ENCODE measurements around the gene C9orf72.
"Not testable (repeated sequence)": the region's sequence is repeated elsewhere in the genome, so short reads cannot be mapped to it uniquely, and the experiment has no call there.

Gene C9orf72, protein sequence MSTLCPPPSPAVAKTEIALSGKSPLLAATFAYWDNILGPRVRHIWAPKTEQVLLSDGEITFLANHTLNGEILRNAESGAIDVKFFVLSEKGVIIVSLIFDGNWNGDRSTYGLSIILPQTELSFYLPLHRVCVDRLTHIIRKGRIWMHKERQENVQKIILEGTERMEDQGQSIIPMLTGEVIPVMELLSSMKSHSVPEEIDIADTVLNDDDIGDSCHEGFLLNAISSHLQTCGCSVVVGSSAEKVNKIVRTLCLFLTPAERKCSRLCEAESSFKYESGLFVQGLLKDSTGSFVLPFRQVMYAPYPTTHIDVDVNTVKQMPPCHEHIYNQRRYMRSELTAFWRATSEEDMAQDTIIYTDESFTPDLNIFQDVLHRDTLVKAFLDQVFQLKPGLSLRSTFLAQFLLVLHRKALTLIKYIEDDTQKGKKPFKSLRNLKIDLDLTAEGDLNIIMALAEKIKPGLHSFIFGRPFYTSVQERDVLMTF

GRCh38 chr9:27572918-27573633, at the start of gene C9orf72:
C9orf72 (minus strand) TSS chr9:27573481; CDS start chr9:27567120, 6,361 bp downstream.
- DNase-seq (peak; percentile 87), ATAC-seq (peak; percentile 62)
- Mint-ChIP-seq H3K9me3 (peaks cover 2% of the 10 kb centered on the region), H3K4me3 (peak within 1 kb of the TSS; percentile 90), H3K27ac (peak within 1 kb of the TSS; percentile 99), H3K27me3 (peaks cover 3% of the 10 kb centered on the region), H3K36me3 (ENCODE audit: low read depth) (peaks cover 1% of the 10 kb centered on the region), H3K4me1 (peaks cover 29% of the 10 kb centered on the region)

DNA sequence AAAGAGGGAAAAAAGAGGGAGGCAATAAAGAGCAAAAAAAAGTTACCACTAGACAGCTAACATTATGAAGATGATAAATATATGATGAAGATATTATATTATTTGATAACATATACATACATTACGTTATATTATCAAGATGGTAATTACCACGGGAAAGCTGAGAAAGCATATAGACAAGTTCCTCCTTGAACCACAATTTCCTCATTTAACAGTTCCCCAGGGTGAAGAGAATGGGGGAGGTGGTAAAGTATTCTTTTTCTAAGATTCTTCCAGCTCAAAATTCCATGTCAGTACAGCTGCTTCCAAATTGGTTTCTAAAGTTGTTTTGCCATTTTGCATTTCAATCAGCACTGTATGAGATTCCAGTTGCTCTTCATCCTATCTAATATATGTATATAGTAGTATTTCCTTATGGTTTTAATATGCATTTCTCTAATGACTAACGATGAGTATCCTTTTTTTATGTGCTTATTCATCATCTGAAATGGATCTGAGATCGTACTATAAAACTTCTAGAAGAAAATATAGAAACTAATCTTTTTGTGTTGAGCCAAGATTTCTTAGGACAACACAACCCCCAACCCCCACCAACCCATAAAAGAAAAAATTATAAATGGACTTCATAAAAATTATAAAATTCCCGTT, 49.5 kb upstream of the C9orf72 start:
- Mint-ChIP-seq H3K4me3 (no peak overlapping the region), H3K27me3 (no peaks in the 10 kb centered on the region), H3K27ac (no peak overlapping the region), H3K9me3 (no peaks in the 10 kb centered on the region), H3K4me1 (no peaks in the 10 kb centered on the region), H3K36me3 (ENCODE audit: low read depth) (no peaks in the 10 kb centered on the region)
- ATAC-seq (no peak), DNase-seq (no peak)

DNA sequence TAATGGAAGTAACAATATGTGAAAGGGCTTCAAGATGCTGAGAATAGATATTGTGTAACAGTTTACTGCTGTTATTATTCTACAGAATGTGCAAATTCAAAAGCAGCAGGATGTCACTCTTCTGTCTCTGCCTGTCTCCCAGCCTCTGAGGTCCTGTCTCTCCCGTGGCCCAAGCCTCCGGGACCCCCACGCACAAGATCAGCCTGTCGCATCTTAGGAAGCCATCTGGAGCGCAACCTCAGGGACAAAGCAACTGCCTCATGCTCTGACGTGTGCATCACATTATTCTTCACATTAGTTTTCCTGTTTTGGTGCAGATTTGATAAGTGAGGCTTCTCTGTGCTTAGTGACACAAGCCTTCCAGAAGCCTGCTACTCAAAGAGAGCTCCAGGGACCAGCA, 46.5 kb upstream of the C9orf72 start:
- Mint-ChIP-seq H3K27ac (no peak overlapping the region), H3K4me1 (no peaks in the 10 kb centered on the region), H3K27me3 (peaks cover 5% of the 10 kb centered on the region), H3K36me3 (ENCODE audit: low read depth) (no peaks in the 10 kb centered on the region), H3K9me3 (no peaks in the 10 kb centered on the region), H3K4me3 (no peak overlapping the region)
- DNase-seq (no peak), ATAC-seq (no peak)

GRCh38 chr9:27618066-27618465, 44.8 kb upstream of the C9orf72 start:
- Mint-ChIP-seq H3K27me3 (peaks cover 15% of the 10 kb centered on the region), H3K4me1 (no peaks in the 10 kb centered on the region), H3K4me3 (no peak overlapping the region), H3K27ac (no peak overlapping the region), H3K9me3 (no peaks in the 10 kb centered on the region), H3K36me3 (ENCODE audit: low read depth) (no peaks in the 10 kb centered on the region)
- DNase-seq = no peak
- ATAC-seq = no peak

DNA sequence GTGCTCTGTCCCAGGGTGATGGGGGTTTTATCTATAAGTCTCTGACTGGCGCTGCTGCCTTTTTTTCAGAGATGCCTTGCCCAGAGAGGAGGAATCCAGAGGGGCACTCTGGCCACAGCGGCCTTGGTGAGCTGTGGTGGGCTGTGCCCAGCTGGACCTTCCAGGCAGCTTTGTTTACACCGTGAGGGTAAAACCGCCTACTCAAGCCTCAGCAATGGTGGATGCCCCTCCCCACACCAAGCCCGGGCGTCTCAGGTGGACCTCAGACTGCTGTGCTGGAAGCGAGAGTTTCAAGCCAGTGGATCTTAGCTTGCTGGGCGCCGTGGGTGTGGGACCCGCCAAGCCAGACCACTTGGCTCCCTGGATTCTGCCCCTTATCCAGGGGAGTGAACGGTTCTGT, 41.3 kb upstream of the C9orf72 start:
- DNase-seq (no peak), ATAC-seq (no peak)
- Mint-ChIP-seq H3K4me3 (no peak overlapping the region), H3K27ac (no peak overlapping the region), H3K9me3 (no peaks in the 10 kb centered on the region), H3K4me1 (no peaks in the 10 kb centered on the region), H3K36me3 (ENCODE audit: low read depth) (no peaks in the 10 kb centered on the region), H3K27me3 (peaks cover 17% of the 10 kb centered on the region)

DNA sequence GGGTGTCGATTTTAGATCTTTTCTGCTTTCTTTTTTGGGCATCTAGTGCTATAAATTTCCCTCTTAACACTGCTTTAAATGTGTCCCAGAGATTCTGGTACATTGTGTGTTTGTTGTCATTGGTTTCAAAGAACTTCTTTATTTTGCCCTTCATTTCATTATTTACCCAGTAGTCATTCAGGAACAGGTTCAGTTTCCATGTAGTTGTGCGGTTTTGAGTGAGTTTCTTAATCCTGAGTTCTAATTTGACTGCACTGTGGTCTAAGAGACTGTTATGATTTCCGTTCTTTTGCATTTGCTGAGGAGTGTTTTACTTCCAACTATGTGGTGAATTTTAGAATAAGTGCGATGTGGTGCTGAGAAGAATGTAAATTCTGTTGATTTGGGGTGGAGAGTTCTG, 38.8 kb upstream of the C9orf72 start:
- DNase-seq; H3K4me1 Mint-ChIP-seq; H3K27ac Mint-ChIP-seq; H3K4me3 Mint-ChIP-seq; H3K36me3 Mint-ChIP-seq (ENCODE audit: low read depth); H3K9me3 Mint-ChIP-seq; ATAC-seq: not testable (repeated sequence)
- H3K27me3 Mint-ChIP-seq = peaks cover 15% of the 10 kb centered on the region

- Mint-ChIP-seq H3K27me3 (peaks cover 13% of the 10 kb centered on the region), H3K4me1 (no peaks in the 10 kb centered on the region), H3K4me3 (no peak overlapping the region), H3K9me3 (no peaks in the 10 kb centered on the region), H3K27ac (no peak overlapping the region), H3K36me3 (ENCODE audit: low read depth) (no peaks in the 10 kb centered on the region)
- DNase-seq (no peak), ATAC-seq (no peak)
Measured at GRCh38 chr9:27610622-27611021, 37.3 kb upstream of the C9orf72 start.

DNA sequence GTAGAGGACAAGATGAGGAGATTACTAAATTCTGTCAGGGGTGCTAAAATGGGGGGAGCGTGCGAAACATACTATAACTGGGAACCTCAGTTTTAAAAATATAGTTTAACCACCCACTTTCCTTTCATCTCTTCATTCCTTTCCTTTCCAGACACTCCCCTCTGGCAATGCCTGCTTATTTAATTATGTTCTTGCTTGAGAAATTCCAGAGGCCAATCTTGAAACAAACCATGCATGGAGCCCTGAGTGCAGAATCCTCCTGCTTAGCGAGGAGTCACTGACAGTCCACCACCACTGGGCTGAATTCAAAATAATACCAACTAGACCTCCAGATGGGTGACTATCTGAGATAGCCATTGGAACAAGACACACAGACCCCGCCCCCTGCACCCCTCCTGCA, 29.7 kb upstream of the C9orf72 start:
- Mint-ChIP-seq H3K4me3 (no peak overlapping the region), H3K27ac (no peak overlapping the region), H3K4me1 (no peaks in the 10 kb centered on the region), H3K27me3 (peaks cover 2% of the 10 kb centered on the region), H3K9me3 (no peaks in the 10 kb centered on the region), H3K36me3 (ENCODE audit: low read depth) (no peaks in the 10 kb centered on the region)
- ATAC-seq (no peak), DNase-seq (no peak)

- ATAC-seq (no peak), DNase-seq (no peak)
- Mint-ChIP-seq H3K4me1 (no peaks in the 10 kb centered on the region), H3K36me3 (ENCODE audit: low read depth) (no peaks in the 10 kb centered on the region), H3K27ac (no peak overlapping the region), H3K27me3 (peaks cover 2% of the 10 kb centered on the region), H3K4me3 (no peak overlapping the region), H3K9me3 (no peaks in the 10 kb centered on the region)
Measured at GRCh38 chr9:27602142-27602861, 29.0 kb upstream of the C9orf72 start.

- Mint-ChIP-seq H3K27ac (no peak overlapping the region), H3K36me3 (ENCODE audit: low read depth) (no peaks in the 10 kb centered on the region), H3K4me3 (no peak overlapping the region), H3K27me3 (peaks cover 2% of the 10 kb centered on the region), H3K4me1 (no peaks in the 10 kb centered on the region), H3K9me3 (no peaks in the 10 kb centered on the region)
- no peak for ATAC-seq
- DNase-seq = no peak
Measured at GRCh38 chr9:27601396-27601795, 28.1 kb upstream of the C9orf72 start.

GRCh38 chr9:27600256-27600655, 27.0 kb upstream of the C9orf72 start:
- H3K4me1 Mint-ChIP-seq = no peaks in the 10 kb centered on the region
- DNase-seq (no peak), ATAC-seq (no peak)
- H3K9me3 Mint-ChIP-seq = no peaks in the 10 kb centered on the region
- no peaks in the 10 kb centered on the region for H3K36me3 Mint-ChIP-seq (ENCODE audit: low read depth)
- H3K27me3 Mint-ChIP-seq = peaks cover 2% of the 10 kb centered on the region
- H3K4me3 Mint-ChIP-seq = no peak overlapping the region
- H3K27ac Mint-ChIP-seq = no peak overlapping the region

DNA sequence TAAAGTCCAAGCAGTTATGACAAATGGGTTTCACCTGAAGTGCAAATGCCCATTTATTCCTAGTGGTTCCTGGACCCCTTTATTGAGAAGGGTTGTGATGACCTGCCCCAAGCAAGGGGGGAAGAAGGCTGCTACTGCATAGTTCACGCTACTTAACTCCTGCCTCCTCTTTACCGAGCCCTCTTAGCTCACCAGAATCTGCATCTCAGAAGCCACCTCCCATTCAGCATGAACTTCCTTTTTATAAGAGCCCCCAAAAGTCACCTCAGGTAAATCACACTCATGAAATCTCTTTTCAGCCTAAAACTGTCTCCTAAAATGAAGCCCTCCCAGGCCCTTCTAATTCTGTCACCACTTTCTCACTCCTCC, 26.6 kb upstream of the C9orf72 start:
- Mint-ChIP-seq H3K4me3 (no peak overlapping the region), H3K36me3 (ENCODE audit: low read depth) (no peaks in the 10 kb centered on the region), H3K4me1 (no peaks in the 10 kb centered on the region), H3K9me3 (no peaks in the 10 kb centered on the region), H3K27me3 (peaks cover 2% of the 10 kb centered on the region), H3K27ac (no peak overlapping the region)
- ATAC-seq = no peak
- no peak for DNase-seq

DNA sequence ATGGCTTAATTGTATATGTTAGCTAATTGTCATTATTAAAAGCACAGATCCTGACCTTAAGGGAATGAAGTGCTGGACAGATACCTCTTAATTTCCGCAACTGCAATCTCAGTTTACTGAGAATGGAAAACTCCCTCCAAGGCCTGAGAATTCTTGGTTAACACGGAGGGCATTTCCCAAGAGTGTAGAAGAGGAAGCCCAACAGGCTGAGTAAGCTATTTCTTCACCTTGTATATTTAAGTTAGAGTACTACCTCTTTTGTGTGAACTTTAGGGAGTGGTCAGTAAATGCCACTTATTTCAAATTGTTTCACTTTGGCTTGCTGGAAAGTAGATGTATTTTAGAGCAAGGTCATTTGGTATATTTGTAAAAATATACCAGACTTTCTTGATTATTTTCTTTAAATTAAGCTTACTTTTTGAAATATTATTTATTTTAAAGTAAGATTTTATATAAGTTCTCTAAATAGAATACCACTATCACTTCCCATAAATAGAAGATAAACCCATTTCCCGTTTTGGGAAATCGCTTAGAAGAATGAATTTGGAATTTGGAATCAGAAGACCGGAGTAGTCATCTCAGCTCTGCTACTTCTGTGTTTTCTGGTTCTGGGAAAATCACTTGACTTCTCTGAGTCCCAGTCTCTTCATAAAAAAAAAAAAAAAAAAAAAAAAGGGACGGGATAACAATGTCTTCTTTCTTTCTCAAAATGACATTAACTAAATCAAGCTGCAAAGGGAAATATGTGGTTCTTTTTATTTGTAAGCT, 26.0 kb upstream of the C9orf72 start:
- Mint-ChIP-seq H3K4me3 (no peak overlapping the region), H3K36me3 (ENCODE audit: low read depth) (no peaks in the 10 kb centered on the region), H3K27ac (no peak overlapping the region), H3K27me3 (peaks cover 2% of the 10 kb centered on the region), H3K4me1 (no peaks in the 10 kb centered on the region), H3K9me3 (no peaks in the 10 kb centered on the region)
- DNase-seq (no peak), ATAC-seq (no peak)

DNA sequence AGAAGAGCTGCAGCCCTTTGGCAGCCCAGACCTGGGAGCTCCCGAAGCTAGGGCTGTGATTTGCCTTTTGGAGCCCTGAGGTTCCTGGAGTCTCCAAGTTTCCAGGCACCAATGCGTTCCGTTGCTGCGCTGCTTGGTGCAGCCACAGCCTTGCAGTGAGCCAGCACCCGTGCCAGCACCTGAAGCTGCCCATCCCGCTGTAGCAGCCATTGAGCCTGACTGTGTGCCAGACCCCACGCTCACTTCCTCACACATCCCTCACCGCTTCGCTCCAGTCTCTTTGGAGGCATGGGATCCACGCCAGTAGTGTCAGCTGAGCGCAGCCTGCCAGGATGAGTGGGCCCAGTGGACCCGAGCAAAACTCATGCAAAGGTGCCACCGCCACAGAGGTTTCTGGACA, 22.5 kb upstream of the C9orf72 start:
- ATAC-seq = no peak
- Mint-ChIP-seq H3K27me3 (peaks cover 9% of the 10 kb centered on the region), H3K4me1 (no peaks in the 10 kb centered on the region), H3K27ac (no peak overlapping the region), H3K9me3 (no peaks in the 10 kb centered on the region), H3K36me3 (ENCODE audit: low read depth) (no peaks in the 10 kb centered on the region), H3K4me3 (no peak overlapping the region)
- DNase-seq = no peak

Measured in activated naive CD8-positive, alpha-beta T cell treated with anti-CD3 and anti-CD28 coated beads, Interleukin-2, amount 50 U/mL, for 24 hours (primary cell).